ENCODE measurements around the gene HBG1.

DNA sequence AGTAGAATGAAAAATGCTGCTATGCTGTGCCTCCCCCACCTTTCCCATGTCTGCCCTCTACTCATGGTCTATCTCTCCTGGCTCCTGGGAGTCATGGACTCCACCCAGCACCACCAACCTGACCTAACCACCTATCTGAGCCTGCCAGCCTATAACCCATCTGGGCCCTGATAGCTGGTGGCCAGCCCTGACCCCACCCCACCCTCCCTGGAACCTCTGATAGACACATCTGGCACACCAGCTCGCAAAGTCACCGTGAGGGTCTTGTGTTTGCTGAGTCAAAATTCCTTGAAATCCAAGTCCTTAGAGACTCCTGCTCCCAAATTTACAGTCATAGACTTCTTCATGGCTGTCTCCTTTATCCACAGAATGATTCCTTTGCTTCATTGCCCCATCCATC, 35.0 kb upstream of the HBG1 start:
- TF ChIP-seq, protein P1, sequence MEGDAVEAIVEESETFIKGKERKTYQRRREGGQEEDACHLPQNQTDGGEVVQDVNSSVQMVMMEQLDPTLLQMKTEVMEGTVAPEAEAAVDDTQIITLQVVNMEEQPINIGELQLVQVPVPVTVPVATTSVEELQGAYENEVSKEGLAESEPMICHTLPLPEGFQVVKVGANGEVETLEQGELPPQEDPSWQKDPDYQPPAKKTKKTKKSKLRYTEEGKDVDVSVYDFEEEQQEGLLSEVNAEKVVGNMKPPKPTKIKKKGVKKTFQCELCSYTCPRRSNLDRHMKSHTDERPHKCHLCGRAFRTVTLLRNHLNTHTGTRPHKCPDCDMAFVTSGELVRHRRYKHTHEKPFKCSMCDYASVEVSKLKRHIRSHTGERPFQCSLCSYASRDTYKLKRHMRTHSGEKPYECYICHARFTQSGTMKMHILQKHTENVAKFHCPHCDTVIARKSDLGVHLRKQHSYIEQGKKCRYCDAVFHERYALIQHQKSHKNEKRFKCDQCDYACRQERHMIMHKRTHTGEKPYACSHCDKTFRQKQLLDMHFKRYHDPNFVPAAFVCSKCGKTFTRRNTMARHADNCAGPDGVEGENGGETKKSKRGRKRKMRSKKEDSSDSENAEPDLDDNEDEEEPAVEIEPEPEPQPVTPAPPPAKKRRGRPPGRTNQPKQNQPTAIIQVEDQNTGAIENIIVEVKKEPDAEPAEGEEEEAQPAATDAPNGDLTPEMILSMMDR (IDR thresholded peaks at IDR 0.05; ENCODE audit: low read length), result no peak
- TF ChIP-seq EZH2 (optimal IDR thresholded peaks at IDR 0.05; ENCODE audit: low read depth, low read length), result no peak
